Kidney (tissue), 14 donors: ENCODE measurements around the gene HPCA. TPM values are rescaled to one million over a fixed set of nuclear protein-coding genes. Genes with fewer than 3 reads are reported as not detected.

Experiments
- DNase-seq, 5 donors: peaks; one replicate each; pipeline ENCODE4 v3.0.0-alpha.2; 2013 to 2020
- FAIRE-seq: peaks from 2 replicates; lab custom pipeline; 2012; peaks lifted over from hg19 to GRCh38; lab: Jason Lieb, UNC
- H3K27ac ChIP-seq, 2 donors: one replicate each; pipeline ENCODE4 v1.7.0; 2013; ENCODE audit warnings: low read depth in 2 of 2, low read length in 2 of 2, inconsistent platforms in 1 of 2
- H3K27me3 ChIP-seq: one replicate; pipeline ENCODE4 v1.7.1; 2013; ENCODE audit warnings: low read length, inconsistent platforms; ENCODE audit not compliant: control insufficient read depth, insufficient read depth
- H3K36me3 ChIP-seq, 3 donors: one replicate each; pipeline versions ENCODE4 v1.7.0 to v1.7.1; 2013; ENCODE audit warnings: low read length in 3 of 3, control low read depth in 1 of 3, inconsistent platforms in 1 of 3; ENCODE audit not compliant: insufficient read depth in 3 of 3, control insufficient read depth in 2 of 3
- H3K4me1 ChIP-seq, 3 donors: one replicate each; pipeline versions ENCODE4 v1.7.0 to v1.7.1; 2013; ENCODE audit warnings: low read length in 3 of 3, inconsistent platforms in 1 of 3, low read depth in 1 of 3; ENCODE audit not compliant: control insufficient read depth in 2 of 3, insufficient read depth in 2 of 3
- H3K4me3 ChIP-seq, 3 donors: one replicate each; pipeline versions ENCODE4 v1.7.0 to v1.8.1; 2013; ENCODE audit warnings: low read length in 3 of 3, control low read depth in 1 of 3, inconsistent platforms in 1 of 3
- H3K9ac ChIP-seq, 3 donors: one replicate each; pipeline versions ENCODE4 v1.7.0 to v1.7.1; 2013; ENCODE audit warnings: low read length in 3 of 3, control low read depth in 1 of 3, inconsistent platforms in 1 of 3
- H3K9me3 ChIP-seq, 3 donors: one replicate each; pipeline versions ENCODE4 v1.7.0 to v1.7.1; 2013; ENCODE audit warnings: low read length in 3 of 3, control low read depth in 1 of 3, inconsistent platforms in 1 of 3; ENCODE audit not compliant: control insufficient read depth in 2 of 3, insufficient read depth in 1 of 3
- intact Hi-C: fragments of 100-400 bp; cut with DNase I; formaldehyde crosslinking; loops from one replicate; pipeline ENCODE4 v1.11.1; 2022
- polyA plus RNA-seq: library from polyadenylated mRNA; stranded (reverse); fragments of 350-450 nt; fragmentation: Illumina TruSeq; extraction: RNeasy Lipid Tissue Mini Kit (QIAGEN cat#74804); gene quantifications from one replicate; pipeline ENCODE4 v1.2.3, GENCODE V29; 2014; ENCODE audit warnings: low read depth, low replicate concordance; ENCODE audit not compliant: insufficient read depth
- total RNA-seq: library from RNA; stranded (reverse); fragmentation: NEBNext Ultra II Directional; extraction: Animal tissue kit (Norgen Biotek cat#: 25700); gene quantifications from one replicate; pipeline ENCODE4 v1.2.1, GENCODE V29; 2021
- TF ChIP-seq, protein P1 (sequence below): IDR thresholded peaks from 3 replicates; pipeline ENCODE4 v1.5.1; 2012; ENCODE audit warnings: mild to moderate bottlenecking, moderate library complexity, borderline replicate concordance; ENCODE audit not compliant: insufficient read depth; ENCODE audit errors: extremely low read depth
- donor health status: control.
- donor health status: control.
- donor health status: control.
- donor health status: control.
- donor health status: control.
- donor health status: DM: yes; HTN: yes; CAD: no.
- donor health status: Normal renal cell carcinoma (clear cell type).

HPCA gene
- total and polyA plus RNA-seq, 2 donors from 2014 or later, result 0.28 to 1.2 TPM

DNA sequence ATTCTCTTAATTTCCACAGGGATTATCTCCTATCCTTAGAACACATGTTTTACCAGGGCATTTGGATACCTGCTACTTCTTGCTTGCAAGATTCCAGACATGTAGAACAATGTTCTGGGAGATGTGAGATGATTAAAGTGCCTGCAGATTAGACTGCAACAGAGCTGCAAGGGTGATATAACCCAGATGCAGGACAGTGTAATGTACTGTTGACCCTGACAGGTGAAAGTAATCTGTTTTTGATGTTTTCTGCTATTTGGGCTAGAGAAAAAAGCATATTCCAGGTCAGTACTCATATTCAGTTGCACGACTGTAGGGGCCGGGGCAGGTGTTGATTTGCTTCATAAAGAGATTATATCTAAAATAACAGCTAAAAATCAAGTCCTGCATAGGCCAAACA is 42.0 kb downstream of the HPCA start:
- Histone ChIP-seq H3K27me3 (no peaks in the 10 kb centered on the region), H3K9ac (no peak overlapping the region)
- intact Hi-C loops, result loop anchor here (10.0 kb wide), 1 partner anchor 137 kb away; no protein-coding TSS in a partner anchor

DNA sequence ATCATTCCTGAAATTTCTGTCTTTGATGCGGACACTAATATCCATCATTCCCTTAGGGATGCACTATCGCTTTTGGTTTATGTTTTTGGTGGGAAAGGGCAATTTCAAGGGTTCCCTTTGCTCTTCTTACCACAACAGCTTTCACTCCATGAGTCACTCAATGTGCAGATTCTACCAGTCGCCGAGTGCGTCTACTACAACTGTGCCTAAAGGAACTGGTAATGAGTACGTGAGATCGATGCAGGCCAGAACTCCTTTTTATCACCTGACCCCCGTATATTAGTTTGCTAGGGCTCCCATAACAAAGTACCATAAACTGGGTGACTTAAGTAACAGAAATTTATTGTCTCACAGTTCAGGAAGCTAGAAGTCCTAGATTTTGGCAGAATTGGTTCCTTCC is 42.4 kb downstream of the HPCA start:
- DNase-seq, result no peak
- intact Hi-C loops, result loop anchor here (10.0 kb wide), 1 partner anchor 136 kb away; no protein-coding TSS in a partner anchor
- no peaks in the 10 kb centered on the region for H3K9me3 ChIP-seq
- H3K9ac ChIP-seq, result no peak overlapping the region
- no peak for FAIRE-seq
- H3K4me3 ChIP-seq, result no peak overlapping the region
- peaks cover 0 to 5% (median 4%) of the 10 kb centered on the region in 3 donors for H3K4me1 ChIP-seq
- TF ChIP-seq, protein P1, sequence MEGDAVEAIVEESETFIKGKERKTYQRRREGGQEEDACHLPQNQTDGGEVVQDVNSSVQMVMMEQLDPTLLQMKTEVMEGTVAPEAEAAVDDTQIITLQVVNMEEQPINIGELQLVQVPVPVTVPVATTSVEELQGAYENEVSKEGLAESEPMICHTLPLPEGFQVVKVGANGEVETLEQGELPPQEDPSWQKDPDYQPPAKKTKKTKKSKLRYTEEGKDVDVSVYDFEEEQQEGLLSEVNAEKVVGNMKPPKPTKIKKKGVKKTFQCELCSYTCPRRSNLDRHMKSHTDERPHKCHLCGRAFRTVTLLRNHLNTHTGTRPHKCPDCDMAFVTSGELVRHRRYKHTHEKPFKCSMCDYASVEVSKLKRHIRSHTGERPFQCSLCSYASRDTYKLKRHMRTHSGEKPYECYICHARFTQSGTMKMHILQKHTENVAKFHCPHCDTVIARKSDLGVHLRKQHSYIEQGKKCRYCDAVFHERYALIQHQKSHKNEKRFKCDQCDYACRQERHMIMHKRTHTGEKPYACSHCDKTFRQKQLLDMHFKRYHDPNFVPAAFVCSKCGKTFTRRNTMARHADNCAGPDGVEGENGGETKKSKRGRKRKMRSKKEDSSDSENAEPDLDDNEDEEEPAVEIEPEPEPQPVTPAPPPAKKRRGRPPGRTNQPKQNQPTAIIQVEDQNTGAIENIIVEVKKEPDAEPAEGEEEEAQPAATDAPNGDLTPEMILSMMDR, result no peak
- no peak overlapping the region for H3K27ac ChIP-seq
- no peaks in the 10 kb centered on the region for H3K36me3 ChIP-seq
- no peaks in the 10 kb centered on the region for H3K27me3 ChIP-seq

More for the DNA sequence above, 42.0 kb downstream of the HPCA start:
- Histone ChIP-seq H3K9me3 (no peaks in the 10 kb centered on the region), H3K4me3 (no peak overlapping the region), H3K4me1 (peaks cover 0 to 3% (median 0%) of the 10 kb centered on the region in 3 donors), H3K27ac (no peak overlapping the region), H3K36me3 (no peaks in the 10 kb centered on the region)
- DNase-seq (no peak), FAIRE-seq (no peak)
- TF ChIP-seq, protein P1, result no peak

DNA sequence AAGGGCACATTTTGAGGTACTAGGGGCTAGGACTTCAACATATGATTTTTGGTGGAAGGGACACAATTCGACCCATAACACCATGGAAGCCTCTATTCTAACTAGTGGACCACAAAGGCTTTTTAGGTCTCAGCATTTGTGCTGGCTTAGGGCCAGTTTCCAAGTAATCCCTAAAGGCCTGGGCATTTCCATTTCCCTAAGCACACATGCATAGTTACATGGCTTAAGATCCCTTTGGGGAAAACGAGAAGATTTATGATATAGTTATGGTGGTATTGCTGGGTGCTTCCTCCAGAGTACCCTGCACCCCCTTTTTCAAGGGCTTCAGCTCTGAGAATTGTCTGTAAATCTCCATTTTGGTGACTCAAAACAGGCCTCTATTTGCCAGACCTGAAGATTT is 43.1 kb downstream of the HPCA start:
- Histone ChIP-seq H3K27me3 (no peaks in the 10 kb centered on the region), H3K4me3 (no peak overlapping the region), H3K4me1 (peaks cover 0 to 9% (median 8%) of the 10 kb centered on the region in 3 donors), H3K27ac (no peak overlapping the region), H3K9ac (no peak overlapping the region), H3K9me3 (no peaks in the 10 kb centered on the region), H3K36me3 (no peaks in the 10 kb centered on the region)
- FAIRE-seq (no peak), DNase-seq (no peak)
- TF ChIP-seq, protein P1, result no peak
- intact Hi-C loops, result loop anchor here (10.0 kb wide), 1 partner anchor 135 kb away; no protein-coding TSS in a partner anchor

DNA sequence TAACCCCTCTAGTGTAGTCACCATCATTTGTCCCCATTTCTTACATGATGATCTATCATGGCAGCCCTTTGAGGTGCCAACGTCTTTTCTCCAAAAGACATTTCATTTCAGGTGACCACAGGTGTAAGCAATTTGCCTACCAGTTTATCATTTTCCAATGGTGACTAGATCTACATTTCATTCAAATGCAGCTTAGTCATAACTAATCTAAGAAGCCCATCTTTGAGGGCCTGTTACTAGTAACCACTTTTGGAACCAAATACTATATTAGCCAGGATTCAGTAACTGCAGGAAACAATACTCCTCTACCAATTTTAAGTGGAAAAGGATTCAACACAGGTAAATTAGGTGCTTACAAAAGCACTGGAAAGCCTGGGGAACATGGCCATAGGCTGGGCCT is 45.5 kb downstream of the HPCA start:
- FAIRE-seq (no peak), DNase-seq (no peak)
- TF ChIP-seq, protein P1, result no peak
- no peak overlapping the region for H3K9ac ChIP-seq
- H3K4me1 ChIP-seq, result peaks cover 0 to 16% (median 7%) of the 10 kb centered on the region in 3 donors
- H3K27me3 ChIP-seq, result no peaks in the 10 kb centered on the region
- H3K9me3 ChIP-seq, result no peaks in the 10 kb centered on the region
- H3K36me3 ChIP-seq, result peaks cover under 1 to 3% (median 1%) of the 10 kb centered on the region in 3 donors
- intact Hi-C loops, result no loop called here
- no peak overlapping the region for H3K27ac ChIP-seq
- H3K4me3 ChIP-seq, result no peak overlapping the region
